ENCODE measurements around the gene NDUFAF2.
"Not testable (repeated sequence)": the region's sequence is repeated elsewhere in the genome, so short reads cannot be mapped to it uniquely, and the experiment has no call there.

Gene NDUFAF2

GRCh38 chr5:61093046-61093771 is 148.2 kb downstream of the NDUFAF2 start:
- not testable (repeated sequence) for DNase-seq (ENCODE audit: low read depth); H3K4me3 ChIP-seq (ENCODE audit: low read depth, low read length)

GRCh38 chr5:61097465-61097864 is 152.5 kb downstream of the NDUFAF2 start:
- DNase-seq (ENCODE audit: low read depth), result no peak
- no peak overlapping the region for H3K4me3 ChIP-seq (ENCODE audit: low read depth, low read length)

- no peak for DNase-seq (ENCODE audit: low read depth)
- no peak overlapping the region for H3K4me3 ChIP-seq (ENCODE audit: low read depth, low read length)
These were observed 153.4 kb downstream of the NDUFAF2 start for GRCh38 chr5:61098251-61098995.

- no peak for DNase-seq (ENCODE audit: low read depth)
- no peak overlapping the region for H3K4me3 ChIP-seq (ENCODE audit: low read depth, low read length)
These were observed 155.4 kb downstream of the NDUFAF2 start for GRCh38 chr5:61100437-61100836.

GRCh38 chr5:61114441-61114840 is 169.4 kb downstream of the NDUFAF2 start:
- DNase-seq (ENCODE audit: low read depth), result no peak
- no peak overlapping the region for H3K4me3 ChIP-seq (ENCODE audit: low read depth, low read length)

- H3K4me3 ChIP-seq (ENCODE audit: low read depth, low read length), result no peak overlapping the region
- no peak for DNase-seq (ENCODE audit: low read depth)
These were observed 171.0 kb downstream of the NDUFAF2 start for GRCh38 chr5:61115968-61116367.

- H3K4me3 ChIP-seq (ENCODE audit: low read depth, low read length), result no peak overlapping the region
- no peak for DNase-seq (ENCODE audit: low read depth)
These were observed 174.1 kb downstream of the NDUFAF2 start for GRCh38 chr5:61119066-61119465.

GRCh38 chr5:61120534-61120933 is 175.5 kb downstream of the NDUFAF2 start:
- no peak for DNase-seq (ENCODE audit: low read depth)

GRCh38 chr5:61123145-61123544 is 178.1 kb downstream of the NDUFAF2 start:
- no peak overlapping the region for H3K4me3 ChIP-seq (ENCODE audit: low read depth, low read length)
- no peak for DNase-seq (ENCODE audit: low read depth)

More at GRCh38 chr5:61120534-61120933, 175.5 kb downstream of the NDUFAF2 start:
- no peak overlapping the region for H3K4me3 ChIP-seq (ENCODE audit: low read depth, low read length)

GRCh38 chr5:61130289-61130688 is 185.3 kb downstream of the NDUFAF2 start:
- DNase-seq (ENCODE audit: low read depth), result no peak
- no peak overlapping the region for H3K4me3 ChIP-seq (ENCODE audit: low read depth, low read length)

GRCh38 chr5:61132559-61132958 is 187.6 kb downstream of the NDUFAF2 start:
- peak; percentile 38 for DNase-seq (ENCODE audit: low read depth)

GRCh38 chr5:61137835-61138234 is 192.8 kb downstream of the NDUFAF2 start:
- H3K4me3 ChIP-seq (ENCODE audit: low read depth, low read length), result no peak overlapping the region
- no peak for DNase-seq (ENCODE audit: low read depth)

More at GRCh38 chr5:61132559-61132958, 187.6 kb downstream of the NDUFAF2 start:
- H3K4me3 ChIP-seq (ENCODE audit: low read depth, low read length), result no peak overlapping the region

- no peak for DNase-seq (ENCODE audit: low read depth)
- no peak overlapping the region for H3K4me3 ChIP-seq (ENCODE audit: low read depth, low read length)
These were observed 194.3 kb downstream of the NDUFAF2 start for GRCh38 chr5:61139094-61139873.

GRCh38 chr5:61139931-61140330 is 194.9 kb downstream of the NDUFAF2 start:
- DNase-seq (ENCODE audit: low read depth), result no peak
- H3K4me3 ChIP-seq (ENCODE audit: low read depth, low read length), result no peak overlapping the region

GRCh38 chr5:61141801-61142200 is 196.8 kb downstream of the NDUFAF2 start:
- H3K4me3 ChIP-seq (ENCODE audit: low read depth, low read length), result no peak overlapping the region
- DNase-seq (ENCODE audit: low read depth), result no peak

- no peak overlapping the region for H3K4me3 ChIP-seq (ENCODE audit: low read depth, low read length)
- no peak for DNase-seq (ENCODE audit: low read depth)
These were observed 197.4 kb downstream of the NDUFAF2 start for GRCh38 chr5:61142391-61142790.

- H3K4me3 ChIP-seq (ENCODE audit: low read depth, low read length), result no peak overlapping the region
- no peak for DNase-seq (ENCODE audit: low read depth)
These were observed 197.8 kb downstream of the NDUFAF2 start for GRCh38 chr5:61142811-61143210.

GRCh38 chr5:61148515-61148914 is 203.5 kb downstream of the NDUFAF2 start:
- H3K4me3 ChIP-seq (ENCODE audit: low read depth, low read length), result no peak overlapping the region
- DNase-seq (ENCODE audit: low read depth), result no peak

GRCh38 chr5:61151893-61152292 is 206.9 kb downstream of the NDUFAF2 start:
- DNase-seq (ENCODE audit: low read depth), result no peak
- no peak overlapping the region for H3K4me3 ChIP-seq (ENCODE audit: low read depth, low read length)

GRCh38 chr5:61159070-61159469 is 214.1 kb downstream of the NDUFAF2 start:
- H3K4me3 ChIP-seq (ENCODE audit: low read depth, low read length), result no peak overlapping the region
- DNase-seq (ENCODE audit: low read depth), result no peak
